Ovary (tissue), 3 donors: ENCODE results near the gene KCNG2.

Experiments used
- CTCF ChIP-seq, 3 donors: fragments of 450-650 bp in 2 of 3; fragments of 200-600 bp in 1 of 3; IDR thresholded peaks; one replicate each; pipeline versions ENCODE4 v1.5.1 to v1.8.0; 2016 to 2022; ENCODE audit warnings: antibody characterized with exemption in 3 of 3, mild to moderate bottlenecking in 1 of 3
- EP300 ChIP-seq: sonication (generic); formaldehyde crosslinking; IDR thresholded peaks from one replicate; pipeline ENCODE4 v1.6.1; 2017; ENCODE audit warnings: antibody characterized with exemption
- POLR2A ChIP-seq: fragments of 450-650 bp; IDR thresholded peaks from one replicate; pipeline ENCODE4 v1.6.1; 2017; ENCODE audit warnings: antibody characterized with exemption, mild to moderate bottlenecking, moderate library complexity
- donor health status: DM: no; HTN: no; CAD: no.

DNA sequence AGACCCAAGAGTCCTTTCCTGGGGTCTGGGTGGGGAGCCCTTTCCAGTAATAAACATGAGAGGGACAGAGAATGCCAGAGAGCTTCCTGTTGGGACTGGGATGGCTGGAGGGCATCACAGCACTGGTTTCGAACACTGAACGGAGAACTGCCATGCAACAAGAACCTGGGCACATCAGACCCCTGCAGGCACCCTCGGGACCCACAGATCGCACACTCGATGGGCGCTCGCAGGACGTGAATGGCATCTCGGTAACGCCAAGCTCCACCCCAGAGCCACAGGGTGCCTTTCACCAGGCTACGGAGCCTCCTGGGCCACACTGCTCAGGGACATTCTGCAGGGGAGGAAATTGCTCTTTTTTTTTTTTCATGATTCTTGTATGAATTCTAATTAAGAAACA, 128.6 kb downstream of the KCNG2 start:
- TF ChIP-seq POLR2A (no peak), CTCF (IDR thresholded peaks at IDR 0.05) (no peak), EP300 (no peak)
